RWPE1 (cell line): Measurements from ENCODE around the gene CCDC178.
A peak's percentile ranks its signal among the peaks of the same experiment; 100 is the strongest.

Source experiments
- CTCF ChIA-PET: fragments of 350-600 bp; sonication (Branson Sonifier 250); formaldehyde crosslinking; extraction: SDS; loops from one replicate; lab custom pipeline; 2021; lab: Yijun Ruan, JAX
- POLR2A ChIA-PET: fragments of 400-600 bp; formaldehyde crosslinking; extraction: SDS; loops from one replicate; lab custom pipeline; 2020; ENCODE audit warnings: antibody characterized with exemption; ENCODE audit not compliant: low non-redundant PET; lab: Yijun Ruan, JAX
- DNase-seq: peaks from one replicate; pipeline ENCODE4 v3.0.0; 2012; ENCODE audit warnings: low spot score
- H3K27ac ChIP-seq: fragments of 450-650 bp; 2 replicates; pipeline ENCODE4 v1.5.1; 2017
- TF ChIP-seq, protein P1 (sequence below): fragments of 450-650 bp; conservative IDR thresholded peaks from 2 replicates; pipeline ENCODE4 v1.5.1; 2017; ENCODE audit warnings: low read depth, mild to moderate bottlenecking

Gene CCDC178

DNA sequence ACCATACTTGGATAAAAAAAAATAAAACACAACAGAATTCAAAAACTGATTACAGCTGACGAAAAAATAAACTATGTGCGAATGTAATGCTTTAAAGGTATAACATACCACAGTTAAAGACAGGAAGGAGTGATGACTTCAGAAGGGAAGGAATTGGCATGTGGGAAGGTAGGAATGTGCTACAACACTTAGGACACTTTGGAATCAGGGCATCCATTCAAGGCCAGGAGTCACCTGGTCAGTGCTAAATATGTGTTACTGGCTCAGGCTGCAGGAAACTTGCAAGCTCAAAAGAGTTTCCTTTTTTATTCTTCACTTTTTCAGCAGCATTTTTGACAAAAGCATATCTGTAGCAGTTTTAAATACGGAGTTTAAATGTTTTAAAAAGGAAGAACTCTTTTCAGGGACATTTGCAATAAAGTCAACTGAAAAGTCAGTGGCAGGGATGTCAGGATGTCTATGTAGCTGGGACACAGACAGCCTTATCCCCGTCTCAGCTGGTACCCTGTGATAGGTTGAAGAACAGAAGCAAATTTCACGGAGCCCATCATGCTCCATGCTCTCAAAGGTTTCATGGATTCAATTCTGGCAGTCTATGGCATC lies 529.7 kb downstream of the CCDC178 start:
- H3K27ac ChIP-seq: no peak overlapping the region
- DNase-seq: no peak
- POLR2A ChIA-PET: no interaction called here
- CTCF ChIA-PET: no interaction called here
- TF ChIP-seq, protein P1, sequence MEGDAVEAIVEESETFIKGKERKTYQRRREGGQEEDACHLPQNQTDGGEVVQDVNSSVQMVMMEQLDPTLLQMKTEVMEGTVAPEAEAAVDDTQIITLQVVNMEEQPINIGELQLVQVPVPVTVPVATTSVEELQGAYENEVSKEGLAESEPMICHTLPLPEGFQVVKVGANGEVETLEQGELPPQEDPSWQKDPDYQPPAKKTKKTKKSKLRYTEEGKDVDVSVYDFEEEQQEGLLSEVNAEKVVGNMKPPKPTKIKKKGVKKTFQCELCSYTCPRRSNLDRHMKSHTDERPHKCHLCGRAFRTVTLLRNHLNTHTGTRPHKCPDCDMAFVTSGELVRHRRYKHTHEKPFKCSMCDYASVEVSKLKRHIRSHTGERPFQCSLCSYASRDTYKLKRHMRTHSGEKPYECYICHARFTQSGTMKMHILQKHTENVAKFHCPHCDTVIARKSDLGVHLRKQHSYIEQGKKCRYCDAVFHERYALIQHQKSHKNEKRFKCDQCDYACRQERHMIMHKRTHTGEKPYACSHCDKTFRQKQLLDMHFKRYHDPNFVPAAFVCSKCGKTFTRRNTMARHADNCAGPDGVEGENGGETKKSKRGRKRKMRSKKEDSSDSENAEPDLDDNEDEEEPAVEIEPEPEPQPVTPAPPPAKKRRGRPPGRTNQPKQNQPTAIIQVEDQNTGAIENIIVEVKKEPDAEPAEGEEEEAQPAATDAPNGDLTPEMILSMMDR: no peak

DNA sequence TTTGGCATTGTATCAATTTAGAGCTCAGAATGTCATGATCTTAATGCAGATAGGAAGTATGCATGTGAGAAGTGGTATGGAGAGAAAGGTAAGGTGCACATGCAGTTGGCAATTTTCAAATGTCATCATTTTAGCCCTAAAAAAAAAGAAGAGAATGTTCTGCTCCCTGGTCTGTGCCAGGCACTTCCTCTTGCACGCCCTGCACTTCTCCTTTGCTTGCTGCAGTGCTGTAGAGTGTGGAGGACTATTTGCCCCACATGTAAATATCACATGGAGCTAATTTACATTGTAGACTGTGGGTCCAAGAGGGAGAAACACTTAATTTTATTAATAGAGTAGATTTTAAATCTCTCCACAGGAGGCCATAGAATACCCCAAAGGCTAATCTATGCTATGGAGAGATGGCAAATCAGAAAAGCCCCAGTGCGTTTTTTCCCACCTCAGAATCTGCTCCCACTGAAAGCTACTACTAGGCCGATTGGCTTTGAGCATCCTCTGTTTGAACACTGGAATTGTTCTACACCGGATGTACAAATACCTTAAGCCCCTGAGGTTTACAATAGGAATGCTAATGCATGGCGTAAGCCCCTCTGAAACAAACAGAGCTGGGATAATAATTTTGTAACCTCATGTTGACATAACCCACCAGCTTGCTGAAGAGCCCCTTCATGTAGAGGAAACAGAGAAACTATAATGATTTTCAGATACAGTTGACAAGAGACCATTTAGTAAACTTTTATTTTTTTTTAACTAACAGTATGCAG lies 530.5 kb downstream of the CCDC178 start:
- POLR2A ChIA-PET: no interaction called here
- DNase-seq: no peak
- TF ChIP-seq, protein P1: no peak
- CTCF ChIA-PET: no interaction called here
- H3K27ac ChIP-seq: no peak overlapping the region

DNA sequence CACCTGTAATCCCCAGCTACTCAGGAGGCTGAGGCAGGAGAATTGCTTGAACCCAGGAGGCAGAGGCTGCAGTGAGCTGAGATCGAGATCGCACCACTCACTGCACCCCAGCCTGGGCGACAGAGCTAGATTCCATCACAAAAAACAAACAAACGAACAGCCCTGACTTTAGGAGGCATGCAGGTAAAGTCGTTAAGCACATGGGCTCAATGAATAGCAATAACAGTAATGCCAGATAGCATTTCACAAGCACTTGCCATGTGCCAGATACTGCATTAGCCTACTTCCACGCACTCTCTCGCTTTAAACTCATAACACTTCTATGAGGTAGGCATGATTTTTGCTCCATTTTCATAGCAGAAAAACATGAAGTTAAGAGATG lies 532.1 kb downstream of the CCDC178 start:
- TF ChIP-seq, protein P1: no peak
- ChIA-PET POLR2A (no interaction called here), CTCF (no interaction called here)
- H3K27ac ChIP-seq: no peak overlapping the region
- DNase-seq: no peak

DNA sequence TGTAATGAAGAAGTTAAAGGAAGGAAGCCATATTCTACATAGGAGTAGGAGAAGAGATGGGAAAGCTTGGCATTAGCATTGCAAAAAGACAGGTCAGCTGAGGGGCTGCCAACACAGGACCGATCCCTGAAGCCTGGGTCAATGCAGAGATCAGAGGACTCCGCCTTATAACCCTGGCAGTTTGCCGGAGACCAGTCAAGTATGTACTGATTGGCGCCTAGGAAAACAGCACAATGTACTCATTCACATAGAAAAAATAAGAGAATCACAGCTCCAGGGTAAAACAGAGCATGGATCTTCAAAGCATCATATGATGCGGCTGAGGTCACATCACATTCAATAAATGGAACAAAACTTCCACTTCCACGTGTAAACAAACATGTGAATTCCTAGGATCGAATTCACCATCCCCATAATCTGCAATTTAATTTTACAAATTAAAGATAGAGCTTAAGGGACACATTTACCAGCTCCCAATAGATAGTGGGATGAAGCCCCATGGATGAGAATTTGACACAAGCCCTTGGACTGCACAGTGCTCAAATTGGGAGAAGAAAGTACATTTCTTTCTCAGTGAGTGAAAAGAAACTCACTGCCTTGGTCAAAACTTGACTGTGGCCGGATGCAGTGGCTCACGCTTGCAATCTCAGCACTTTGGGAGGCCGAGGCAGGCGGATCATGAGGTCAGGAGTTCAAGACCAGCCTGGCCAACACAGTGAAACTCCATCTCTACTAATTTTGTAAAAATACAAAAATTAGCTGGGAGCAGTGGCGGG lies 532.7 kb downstream of the CCDC178 start:
- ChIA-PET CTCF (no interaction called here), POLR2A (no interaction called here)
- H3K27ac ChIP-seq: no peak overlapping the region
- TF ChIP-seq, protein P1: no peak
- DNase-seq: no peak

DNA sequence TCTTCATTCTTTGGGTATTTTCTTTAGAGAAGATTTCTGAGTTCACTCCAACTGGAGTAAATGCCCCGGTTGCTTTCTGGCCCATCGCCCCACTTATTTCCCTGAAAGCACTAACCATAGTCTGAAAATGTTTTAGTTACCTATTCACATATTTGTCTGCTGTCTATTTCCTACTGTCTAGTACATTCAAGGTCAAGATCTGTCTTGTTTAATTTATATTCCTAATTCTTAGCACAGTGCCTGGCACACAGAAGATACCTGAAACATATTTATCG lies 533.3 kb downstream of the CCDC178 start:
- TF ChIP-seq, protein P1: no peak
- no peak for DNase-seq
- POLR2A ChIA-PET: no interaction called here
- no peak overlapping the region for H3K27ac ChIP-seq
- CTCF ChIA-PET: no interaction called here

DNA sequence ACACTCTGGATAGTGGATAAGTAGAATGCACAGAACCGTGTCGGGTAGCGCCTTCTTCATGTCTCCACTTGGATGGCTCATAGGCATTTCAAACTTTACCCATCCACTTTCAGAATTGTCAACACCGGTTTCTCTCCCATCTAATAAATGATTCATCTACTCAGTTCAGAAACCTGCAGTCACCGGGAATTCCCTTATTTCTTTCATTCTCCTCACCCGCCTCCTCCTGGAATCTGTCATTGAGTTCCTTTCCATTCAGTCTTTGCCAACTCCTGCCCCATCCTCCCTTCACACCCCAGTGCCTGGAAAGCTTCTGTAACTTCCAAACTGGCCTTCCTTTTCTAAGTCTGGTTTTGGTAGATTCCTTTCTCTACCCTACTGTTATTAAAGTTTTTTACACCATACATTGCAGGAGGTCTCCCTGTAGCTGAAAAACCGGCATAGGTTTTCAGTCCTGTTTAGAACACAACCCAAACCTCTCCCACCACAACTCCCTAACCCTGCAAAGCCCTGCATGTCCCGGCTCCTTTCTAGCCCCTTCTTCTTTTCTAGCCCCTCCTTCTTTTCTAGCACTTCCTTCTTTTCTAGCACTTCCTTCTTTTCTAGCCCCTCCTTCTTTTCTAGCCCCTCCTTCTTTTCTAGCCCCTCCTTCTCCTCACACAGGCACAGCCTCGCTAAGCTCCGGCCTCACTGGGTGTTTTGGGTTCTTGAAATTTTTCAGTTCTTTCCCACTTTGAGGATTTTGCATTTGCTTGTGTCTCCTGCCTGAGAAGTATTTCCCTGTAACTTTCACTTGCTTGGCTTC lies 533.8 kb downstream of the CCDC178 start:
- peak; percentile 38 for DNase-seq
- CTCF ChIA-PET: no interaction called here

More for the DNA sequence above, 533.8 kb downstream of the CCDC178 start:
- POLR2A ChIA-PET: no interaction called here
- TF ChIP-seq, protein P1: no peak
- H3K27ac ChIP-seq: no peak overlapping the region
